ENCODE data around the gene TNFRSF6B. TPM values are rescaled to one million over a fixed set of nuclear protein-coding genes. Genes with fewer than 3 reads are reported as not detected.

Gene TNFRSF6B
- total and polyA plus RNA-seq, 2 donors from 2014 or later, result 2.4 to 64.5 TPM

- no peak for FAIRE-seq
- Histone ChIP-seq H3K36me3 (ENCODE audit: control insufficient read depth in 2 of 3, insufficient read depth in 3 of 3, low read length in 3 of 3) (no peaks in the 10 kb centered on the region), H3K9me3 (ENCODE audit: control insufficient read depth in 2 of 3, insufficient read depth in 1 of 3, low read length in 3 of 3) (no peaks in the 10 kb centered on the region), H3K27ac (ENCODE audit: low read depth in 2 of 2, low read length in 2 of 2) (no peak overlapping the region), H3K4me3 (ENCODE audit: low read length in 3 of 3) (no peak overlapping the region), H3K27me3 (ENCODE audit: control insufficient read depth, insufficient read depth, low read length) (no peaks in the 10 kb centered on the region), H3K9ac (ENCODE audit: low read length in 3 of 3) (no peak overlapping the region), H3K4me1 (ENCODE audit: control insufficient read depth in 2 of 3, insufficient read depth in 2 of 3, low read depth in 1 of 3, low read length in 3 of 3) (peaks cover 0 to 29% (median 5%) of the 10 kb centered on the region in 3 donors)
- no peak for DNase-seq
- intact Hi-C loops (cut with DNase I), result no loop called here
- TF ChIP-seq CTCF (IDR thresholded peaks at IDR 0.05; ENCODE audit: borderline replicate concordance, extremely low read depth, insufficient read depth), result no peak
These were observed 40.0 kb upstream of the TNFRSF6B start for GRCh38 chr20:63656451-63656850.

GRCh38 chr20:63657260-63657936, 39.1 kb upstream of the TNFRSF6B start:
- peaks cover 0 to 21% (median 5%) of the 10 kb centered on the region in 3 donors for H3K4me1 ChIP-seq (ENCODE audit: control insufficient read depth in 2 of 3, insufficient read depth in 2 of 3, low read depth in 1 of 3, low read length in 3 of 3)
- peak overlapping the region; percentile 81 to 83 for H3K27ac ChIP-seq (ENCODE audit: low read depth in 2 of 2, low read length in 2 of 2)
- peaks cover 0 to 5% (median 4%) of the 10 kb centered on the region in 3 donors for H3K36me3 ChIP-seq (ENCODE audit: control insufficient read depth in 2 of 3, insufficient read depth in 3 of 3, low read length in 3 of 3)
- no peaks in the 10 kb centered on the region for H3K27me3 ChIP-seq (ENCODE audit: control insufficient read depth, insufficient read depth, low read length)
- FAIRE-seq (no peak), DNase-seq (peak; percentile 53 to 76 (median 66))
- H3K9ac ChIP-seq (ENCODE audit: low read length in 3 of 3), result peak overlapping the region in 2 of 3 donors; percentile 76 to 89
- peak overlapping the region; percentile 79 to 94 (median 91) for H3K4me3 ChIP-seq (ENCODE audit: low read length in 3 of 3)
- H3K9me3 ChIP-seq (ENCODE audit: control insufficient read depth in 2 of 3, insufficient read depth in 1 of 3, low read length in 3 of 3), result no peaks in the 10 kb centered on the region
- no peak for TF ChIP-seq CTCF (IDR thresholded peaks at IDR 0.05; ENCODE audit: borderline replicate concordance, extremely low read depth, insufficient read depth)
- intact Hi-C loops (cut with DNase I), result no loop called here

- no peaks in the 10 kb centered on the region for H3K9me3 ChIP-seq (ENCODE audit: control insufficient read depth in 2 of 3, insufficient read depth in 1 of 3, low read length in 3 of 3)
- DNase-seq (peak; percentile 93 to 97 (median 96)), FAIRE-seq (no peak)
- H3K36me3 ChIP-seq (ENCODE audit: control insufficient read depth in 2 of 3, insufficient read depth in 3 of 3, low read length in 3 of 3), result peaks cover 0 to 8% (median 4%) of the 10 kb centered on the region in 3 donors
- peaks cover 0 to 21% (median 5%) of the 10 kb centered on the region in 3 donors for H3K4me1 ChIP-seq (ENCODE audit: control insufficient read depth in 2 of 3, insufficient read depth in 2 of 3, low read depth in 1 of 3, low read length in 3 of 3)
- intact Hi-C loops (cut with DNase I), result no loop called here
- H3K4me3 ChIP-seq (ENCODE audit: low read length in 3 of 3), result peak within 1 kb of the TSS; percentile 79 to 94 (median 91)
- peak within 1 kb of the TSS; percentile 81 to 83 for H3K27ac ChIP-seq (ENCODE audit: low read depth in 2 of 2, low read length in 2 of 2)
- no peak for TF ChIP-seq CTCF (IDR thresholded peaks at IDR 0.05; ENCODE audit: borderline replicate concordance, extremely low read depth, insufficient read depth)
- peak within 1 kb of the TSS; percentile 76 to 89 (median 83) for H3K9ac ChIP-seq (ENCODE audit: low read length in 3 of 3)
- no peaks in the 10 kb centered on the region for H3K27me3 ChIP-seq (ENCODE audit: control insufficient read depth, insufficient read depth, low read length)
These were observed 38.3 kb upstream of the TNFRSF6B start, which contains the start of gene RTEL1 for GRCh38 chr20:63657937-63658748. Gene RTEL1 (plus strand): TSS chr20:63658312. CDS start chr20:63659403, 1,091 bp downstream.
